Esophagus squamous epithelium (tissue), 4 donors: ENCODE data around the gene COL15A1.

Experiments
- CTCF ChIP-seq, 6 experiments: fragments of 450-650 bp in 4 of 6; fragments of 200-600 bp in 2 of 6; sonication (generic) in 2 of 6; IDR thresholded peaks; one replicate each; pipeline ENCODE4 v1.5.1; 2016 to 2019; ENCODE audit warnings: antibody characterized with exemption in 6 of 6, mild to moderate bottlenecking in 4 of 6, moderate library complexity in 4 of 6
- POLR2A ChIP-seq, 4 donors: fragments of 450-650 bp; IDR thresholded peaks; one replicate each; pipeline ENCODE4 v1.6.1; 2017; ENCODE audit warnings: antibody characterized with exemption in 4 of 4, mild to moderate bottlenecking in 4 of 4, moderate library complexity in 3 of 4

DNA sequence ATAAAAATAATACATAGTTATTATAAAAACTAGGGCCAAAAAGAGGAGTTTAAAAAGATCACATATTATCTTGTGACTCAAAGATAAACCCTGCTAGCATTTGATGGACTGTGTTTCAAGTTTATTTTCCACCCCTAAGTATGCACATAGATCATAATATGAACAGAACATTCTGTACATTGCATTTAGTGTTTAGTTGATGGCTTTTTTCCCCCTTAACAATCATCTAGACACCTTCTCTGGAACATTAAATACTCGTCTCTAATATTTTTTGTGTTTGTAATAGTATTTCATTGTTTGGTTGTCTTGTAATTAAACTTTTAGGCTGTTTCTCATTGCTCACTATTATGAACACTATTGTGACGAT, 10.5 kb downstream of the COL15A1 start:
- no peak for TF ChIP-seq CTCF (IDR thresholded peaks at IDR 0.05)
- TF ChIP-seq POLR2A (IDR thresholded peaks at IDR 0.05): no peak
